Activated CD4-positive, CD25-positive, alpha-beta regulatory T cell treated with anti-CD3 and anti-CD28 coated beads, Interleukin-2, amount 50 U/mL, for 24 hours (primary cell): ENCODE data around the gene MIAT.
"Not testable (repeated sequence)": the region's sequence is repeated elsewhere in the genome, so short reads cannot be mapped to it uniquely, and the experiment has no call there.

Experiments
- ATAC-seq, 2 donors: fragments of 150-1000 bp; cut with Tn5 transposase; one replicate each; pipeline ENCODE4 v1.10.0; 2021; ENCODE audit warnings: mild to moderate bottlenecking in 1 of 2, moderate library complexity in 1 of 2

The MIAT gene

GRCh38 chr22:26700886-26701285 lies 43.5 kb downstream of the MIAT start:
- ATAC-seq: no peak

GRCh38 chr22:26701323-26701722 lies 43.9 kb downstream of the MIAT start:
- no peak for ATAC-seq

- ATAC-seq: no peak
Measured at GRCh38 chr22:26702906-26703830, 45.8 kb downstream of the MIAT start.

- not testable (repeated sequence) for ATAC-seq
Measured at GRCh38 chr22:26705379-26705778, 48.0 kb downstream of the MIAT start.

GRCh38 chr22:26707090-26707489 lies 49.7 kb downstream of the MIAT start:
- no peak for ATAC-seq

GRCh38 chr22:26707581-26707980 lies 50.2 kb downstream of the MIAT start:
- no peak for ATAC-seq

GRCh38 chr22:26708256-26709009 lies 51.0 kb downstream of the MIAT start:
- no peak for ATAC-seq

- ATAC-seq: no peak
Measured at GRCh38 chr22:26709617-26710390, 52.4 kb downstream of the MIAT start.

- ATAC-seq: no peak
Measured at GRCh38 chr22:26711205-26711963, 54.0 kb downstream of the MIAT start.

- no peak for ATAC-seq
Measured at GRCh38 chr22:26712158-26712557, 54.8 kb downstream of the MIAT start.

GRCh38 chr22:26713823-26714449 lies 56.5 kb downstream of the MIAT start:
- ATAC-seq: no peak

- ATAC-seq: no peak
Measured at GRCh38 chr22:26714971-26715370, 57.6 kb downstream of the MIAT start.

- no peak for ATAC-seq
Measured at GRCh38 chr22:26715392-26715936, 58.1 kb downstream of the MIAT start.

- ATAC-seq: no peak
Measured at GRCh38 chr22:26718488-26718887, 61.1 kb downstream of the MIAT start.

- no peak for ATAC-seq
Measured at GRCh38 chr22:26718905-26719304, 61.5 kb downstream of the MIAT start.

- no peak for ATAC-seq
Measured at GRCh38 chr22:26722159-26722558, 64.8 kb downstream of the MIAT start.

GRCh38 chr22:26724414-26724813 lies 67.0 kb downstream of the MIAT start:
- peak in 1 of 2 donors; percentile 43 for ATAC-seq

- ATAC-seq: no peak
Measured at GRCh38 chr22:26725012-26725676, 67.8 kb downstream of the MIAT start.
